ENCODE data around the gene SMG5. TPM values are rescaled to one million over a fixed set of nuclear protein-coding genes. Genes with fewer than 3 reads are reported as not detected.
"Not testable (repeated sequence)": the region's sequence is repeated elsewhere in the genome, so short reads cannot be mapped to it uniquely, and the experiment has no call there.

The SMG5 gene
- total RNA-seq, result 38.0 TPM

DNA sequence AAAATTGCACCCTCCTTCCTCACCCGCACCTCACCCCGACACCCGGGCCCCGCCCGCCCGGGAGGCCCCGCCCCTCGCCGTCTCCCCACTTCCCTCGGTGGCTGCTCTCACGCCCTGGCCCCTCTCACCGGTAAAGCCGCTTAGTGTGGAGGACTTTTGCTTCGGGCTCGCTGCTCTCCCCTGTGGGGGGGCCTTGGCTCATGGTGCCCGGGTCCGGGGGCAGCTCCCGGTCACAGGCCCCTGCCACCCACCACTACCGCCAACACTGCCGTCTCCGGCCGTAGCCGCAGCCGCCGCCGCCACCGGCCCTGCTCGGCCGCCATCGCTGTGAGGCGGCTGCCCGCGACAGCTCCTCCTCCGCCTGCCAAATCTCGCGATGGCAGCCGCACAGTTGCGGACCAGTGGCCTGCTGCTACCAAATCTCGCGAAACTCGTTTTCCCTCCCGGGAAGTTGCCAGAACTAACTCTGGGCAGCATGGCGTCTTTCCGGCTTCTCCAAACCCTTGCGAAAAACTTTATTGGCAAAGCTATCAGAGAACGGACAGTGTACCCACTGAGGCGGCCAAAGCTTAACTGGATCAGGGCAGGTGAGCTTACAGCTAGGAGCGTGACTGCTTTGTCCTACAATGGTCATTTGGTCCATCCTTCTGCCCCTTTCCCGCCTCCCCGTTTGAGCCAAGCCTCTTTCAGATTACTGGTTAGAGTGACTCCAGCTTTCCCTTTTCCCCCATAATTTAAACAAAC is at the start of gene SMG5:
Gene SMG5, minus strand, starts transcription at position 347 of the 744 bp plus-strand sequence. Its CDS starts 145 bp downstream, at position 202.
- ATAC-seq, result peak; percentile 85

DNA sequence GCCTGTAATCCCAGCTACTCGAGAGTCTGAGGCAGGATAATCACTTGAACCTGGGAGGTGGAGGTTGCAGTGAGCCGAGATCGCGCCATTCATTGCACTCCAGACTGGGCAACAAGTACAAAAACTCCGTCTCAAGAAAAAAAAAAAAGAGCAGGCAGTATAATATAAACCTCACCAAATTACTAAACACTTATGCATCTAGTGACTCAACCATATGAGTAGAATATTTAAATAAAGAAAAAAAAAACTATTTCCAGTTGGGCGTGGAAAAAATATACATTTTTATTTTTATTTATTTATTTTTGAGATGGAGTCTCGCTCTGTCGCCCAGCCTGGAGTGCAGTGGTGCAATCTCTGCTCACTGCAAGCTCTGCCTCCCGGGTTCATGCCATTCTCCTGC is 40.6 kb upstream of the SMG5 start:
- not testable (repeated sequence) for ATAC-seq

DNA sequence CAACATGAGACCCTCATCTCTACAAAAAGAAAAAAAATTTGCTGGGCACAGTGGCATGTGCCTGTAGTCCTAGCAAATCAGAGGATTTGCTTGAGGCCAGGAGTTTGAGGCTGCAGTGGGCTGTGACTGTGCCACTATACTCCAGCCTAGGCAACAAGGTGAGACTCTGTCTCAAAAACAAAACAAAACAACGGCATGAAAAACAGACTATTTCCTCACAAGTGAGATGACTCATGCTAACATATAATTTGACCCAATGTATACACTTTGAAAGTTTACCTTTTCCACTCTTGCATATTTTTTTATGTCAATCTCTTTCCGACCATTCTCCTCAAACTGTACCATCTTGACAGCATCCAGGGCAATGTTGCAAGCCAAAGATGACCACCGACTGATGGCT is 37.9 kb upstream of the SMG5 start:
- ATAC-seq, result no peak

DNA sequence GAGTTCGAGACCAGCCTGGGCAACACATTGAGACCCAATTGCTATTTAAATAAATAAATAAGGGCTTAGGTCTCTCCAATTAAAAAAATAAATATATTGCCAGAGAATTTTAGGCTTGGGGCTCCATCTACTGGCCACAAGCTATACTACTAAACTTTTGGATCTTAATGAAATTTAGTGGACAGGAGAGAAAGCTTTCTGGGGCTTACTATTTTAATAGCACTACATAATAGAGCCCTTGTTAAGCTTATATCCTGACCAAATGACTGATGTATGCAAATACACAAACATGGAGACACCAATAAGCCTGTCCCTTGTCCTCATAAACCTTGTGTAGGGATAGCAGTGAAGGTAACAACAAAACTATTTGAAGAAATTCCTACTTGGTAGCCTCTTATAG is 37.0 kb upstream of the SMG5 start:
- peak; percentile 29 for ATAC-seq

GRCh38 chr1:156316909-156317308 is 34.3 kb upstream of the SMG5 start:
- no peak for ATAC-seq

DNA sequence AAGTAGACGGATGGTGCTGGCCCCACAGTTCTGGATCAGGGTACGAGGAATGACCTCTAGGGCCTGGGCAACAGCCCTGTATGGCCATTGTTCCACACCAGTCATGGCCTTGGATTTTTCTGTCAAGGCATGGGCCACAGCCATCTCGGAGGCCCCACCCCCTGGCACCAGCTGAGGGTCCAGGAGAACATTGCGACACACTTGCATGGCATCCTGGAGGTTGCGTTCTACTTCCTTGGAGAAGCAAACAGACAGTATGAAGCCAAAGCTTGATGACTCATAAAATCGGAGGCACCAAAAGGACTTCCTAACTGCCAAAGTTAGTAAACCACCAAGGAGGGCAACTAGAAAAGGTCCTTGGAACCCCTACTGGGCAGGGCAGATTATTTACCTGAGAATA is 28.3 kb upstream of the SMG5 start:
- peak; percentile 42 for ATAC-seq

GRCh38 chr1:156308078-156308477 is 25.5 kb upstream of the SMG5 start:
- ATAC-seq, result peak; percentile 52

DNA sequence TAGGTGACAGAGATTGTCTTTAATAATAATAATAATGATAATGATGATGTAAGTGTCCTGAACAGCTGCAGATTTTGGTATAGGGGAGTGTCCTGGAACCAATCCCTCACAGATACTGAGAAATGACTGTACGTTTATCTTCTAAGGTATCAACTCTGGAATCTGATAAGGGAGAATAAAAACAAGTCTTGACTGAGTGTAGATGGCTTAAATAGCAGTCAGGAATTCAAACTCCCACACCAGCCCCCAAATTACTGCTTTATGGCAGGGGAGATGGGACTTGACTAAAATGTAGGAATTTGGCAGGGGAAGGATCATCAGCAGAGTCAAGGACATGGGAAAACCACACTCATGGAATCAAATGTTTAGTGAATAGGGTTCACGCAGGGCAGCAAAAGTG is 22.6 kb upstream of the SMG5 start:
- no peak for ATAC-seq

GRCh38 chr1:156303241-156303640 is 20.6 kb upstream of the SMG5 start:
- ATAC-seq, result no peak

- no peak for ATAC-seq
Observed at GRCh38 chr1:156298852-156299357, 16.3 kb upstream of the SMG5 start, which contains the start of gene VHLL. TSS of gene VHLL (minus strand) at chr1:156299307. CDS start at chr1:156299189, 118 bp downstream.

- peak; percentile 51 for ATAC-seq
Observed at GRCh38 chr1:156295391-156295947, 12.8 kb upstream of the SMG5 start, which contains the start of gene GLMP. TSS of gene GLMP (minus strand) at chr1:156295679. CDS start at chr1:156295645, 34 bp downstream.

GRCh38 chr1:156293895-156294294 is 11.3 kb upstream of the SMG5 start:
- ATAC-seq, result no peak

- peak; percentile 3 for ATAC-seq
Observed at GRCh38 chr1:156293098-156293434, 10.4 kb upstream of the SMG5 start.

GRCh38 chr1:156291226-156292061 is 8.8 kb upstream of the SMG5 start:
- peak; percentile 52 for ATAC-seq

DNA sequence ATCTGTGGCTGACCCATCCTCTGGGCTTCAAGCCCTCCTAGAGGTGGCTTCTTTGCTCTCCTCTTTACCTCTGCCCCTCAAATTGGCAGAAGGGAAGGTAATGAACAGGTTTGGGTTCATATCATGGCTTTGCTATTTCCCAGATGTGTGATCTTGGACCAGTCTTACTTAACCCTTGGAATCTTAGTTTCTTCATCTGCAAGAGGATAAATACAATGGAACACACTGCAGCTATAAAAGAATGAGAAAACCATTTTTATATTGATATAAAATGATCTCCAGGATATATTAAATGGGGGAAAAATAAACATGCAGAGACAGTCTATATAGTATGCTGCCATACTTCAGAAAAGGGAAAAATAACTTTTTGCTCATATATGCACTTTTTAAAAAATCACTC is 7.2 kb upstream of the SMG5 start:
- ATAC-seq, result no peak

GRCh38 chr1:156286061-156286460 is 3.4 kb upstream of the SMG5 start:
- ATAC-seq, result no peak

DNA sequence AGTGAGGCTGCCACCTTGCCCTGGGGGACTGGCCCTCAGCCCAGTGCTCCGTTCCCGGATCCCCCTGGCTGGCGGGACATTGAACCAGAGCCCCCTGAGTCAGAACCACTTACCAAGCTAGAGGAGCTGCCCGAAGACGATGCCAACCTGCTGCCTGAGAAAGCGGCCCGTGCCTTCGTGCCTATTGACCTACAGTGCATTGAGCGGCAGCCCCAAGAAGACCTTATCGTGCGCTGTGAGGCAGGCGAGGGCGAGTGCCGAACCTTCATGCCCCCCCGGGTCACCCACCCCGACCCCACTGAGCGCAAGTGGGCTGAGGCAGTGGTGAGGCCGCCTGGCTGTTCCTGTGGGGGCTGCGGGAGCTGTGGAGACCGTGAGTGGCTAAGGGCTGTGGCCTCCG is 2.8 kb upstream of the SMG5 start:
- ATAC-seq, result no peak

DNA sequence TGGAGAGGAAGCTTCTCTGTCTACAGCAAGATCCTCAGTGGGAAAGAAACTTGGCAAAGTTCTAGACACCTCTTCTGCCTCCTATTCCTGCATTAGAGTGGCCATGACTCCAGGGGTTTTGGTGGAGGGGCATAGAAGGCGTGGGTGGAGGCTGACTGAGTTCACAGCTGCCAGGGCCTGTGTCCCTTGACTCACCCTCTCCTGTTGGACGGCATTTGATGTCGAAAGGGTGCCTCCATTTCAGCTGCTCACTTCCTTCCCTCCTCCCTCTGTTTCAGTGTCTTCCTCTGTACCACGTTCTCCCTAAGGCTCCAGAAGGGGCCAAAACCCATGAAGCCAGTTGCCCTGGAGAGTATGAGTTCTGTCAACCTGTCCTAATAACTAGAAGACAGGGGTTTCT is 2.1 kb upstream of the SMG5 start:
- peak; percentile 59 for ATAC-seq

GRCh38 chr1:156284112-156284511 is 1.5 kb upstream of the SMG5 start, which contains the start of gene TMEM79:
TSS of gene TMEM79 (plus strand) at chr1:156284325. CDS start at chr1:156285227, 902 bp downstream.
- peak; percentile 63 for ATAC-seq

DNA sequence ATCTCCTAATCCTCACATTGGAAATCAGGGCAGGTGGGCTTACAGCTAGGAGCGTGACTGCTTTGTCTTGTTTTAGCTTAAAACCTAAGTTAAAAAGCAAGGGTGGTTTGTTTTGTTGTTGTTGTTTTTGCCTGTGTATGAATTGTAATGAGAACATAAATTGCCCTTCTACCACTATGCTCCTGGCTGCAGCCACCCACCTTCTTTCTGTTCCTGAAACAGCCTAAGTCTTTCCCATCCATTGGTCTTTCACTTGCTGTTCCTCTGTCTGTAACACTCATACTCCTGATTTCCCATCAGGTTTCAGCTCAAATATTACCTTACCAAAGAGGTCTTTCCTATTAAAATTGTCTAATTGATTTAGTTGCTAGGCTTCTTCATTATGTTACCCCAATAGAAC is 896 bp upstream of the SMG5 start:
- ATAC-seq, result no peak

DNA sequence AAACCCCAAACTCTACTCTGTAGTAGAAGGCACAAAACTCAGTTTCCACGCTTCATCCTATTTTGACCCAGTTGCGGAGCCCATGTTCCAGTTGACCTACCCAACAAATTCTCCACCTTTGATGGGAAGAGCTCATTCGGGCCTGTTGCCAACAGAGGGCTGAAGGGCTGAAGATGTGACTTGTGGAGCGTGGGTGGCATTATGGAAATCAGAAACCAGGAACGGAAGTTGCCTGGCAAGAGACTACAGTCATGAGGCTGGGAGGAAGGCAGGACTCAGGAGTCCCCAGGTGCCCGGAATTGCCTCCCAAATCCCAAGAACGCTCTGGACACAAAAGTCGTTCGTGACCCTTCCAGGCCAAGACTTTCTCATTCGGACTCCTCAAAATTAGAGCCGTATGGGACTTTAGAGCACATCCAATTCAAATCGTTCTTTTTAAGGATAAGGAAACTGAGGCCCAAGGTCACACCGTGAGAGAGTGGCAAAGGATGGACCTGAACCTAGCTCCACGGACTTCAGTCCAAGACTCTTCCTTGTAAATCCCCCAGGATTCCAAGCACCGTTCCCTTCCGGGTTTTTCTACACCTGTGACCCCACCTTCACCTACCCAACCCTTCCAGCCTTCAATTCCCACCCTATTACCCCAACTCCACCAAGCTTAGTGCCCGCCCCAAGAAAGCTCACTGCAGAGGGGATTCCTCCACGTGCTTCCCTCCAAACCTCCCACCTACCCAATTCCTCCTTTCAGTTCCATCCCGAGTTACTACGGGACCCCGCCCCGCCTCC is 739 bp downstream of the SMG5 start:
- ATAC-seq, result peak; percentile 21

- no peak for ATAC-seq
Observed at GRCh38 chr1:156281281-156281680, 1.3 kb downstream of the SMG5 start.

All from esophagus mucosa (tissue), 1 donor.